G401 (cell line): ENCODE data around the gene TSPOAP1. TPM values are rescaled to one million over a fixed set of nuclear protein-coding genes. Genes with fewer than 3 reads are reported as not detected.

ENCODE experiments used
- DNase-seq: peaks from one replicate; pipeline ENCODE4 v3.0.0-alpha.2; 2015; ENCODE audit warnings: low spot score
- in situ Hi-C: cut with HindIII; loops from 2 replicates; pipeline ENCODE4 v1.10.0; 2016; ENCODE audit warnings: low sequenced_read_pairs, mixed read lengths
- total RNA-seq: library from RNA; depleted of rRNA; stranded (reverse); fragments of >200 nt; shearing (Covaris generic); gene quantifications from 2 replicates; pipeline ENCODE4 v1.2.3, GENCODE V29; 2014; rRNA removed

Gene TSPOAP1
- total RNA-seq = not detected in 2 replicates

- in situ Hi-C loops = no loop called here
- DNase-seq = peak; percentile 87
Observed at GRCh38 chr17:58328195-58329034, at the start of gene TSPOAP1. Gene TSPOAP1, minus strand, starts transcription at chr17:58328795. Its CDS starts 875 bp downstream, at chr17:58327920.

GRCh38 chr17:58377661-58378060 lies 49.1 kb upstream of the TSPOAP1 start:
- in situ Hi-C loops = no loop called here
- no peak for DNase-seq

- in situ Hi-C loops = no loop called here
- no peak for DNase-seq
Observed at GRCh38 chr17:58377093-58377601, 48.6 kb upstream of the TSPOAP1 start.

GRCh38 chr17:58376472-58377000 lies 47.9 kb upstream of the TSPOAP1 start:
- in situ Hi-C loops = no loop called here
- no peak for DNase-seq

GRCh38 chr17:58375811-58376210 lies 47.2 kb upstream of the TSPOAP1 start:
- no peak for DNase-seq
- in situ Hi-C loops = no loop called here

GRCh38 chr17:58375256-58375655 lies 46.7 kb upstream of the TSPOAP1 start:
- no peak for DNase-seq
- in situ Hi-C loops = no loop called here

GRCh38 chr17:58373923-58374322 lies 45.3 kb upstream of the TSPOAP1 start:
- in situ Hi-C loops = no loop called here
- no peak for DNase-seq

GRCh38 chr17:58373003-58373402 lies 44.4 kb upstream of the TSPOAP1 start:
- in situ Hi-C loops = no loop called here
- no peak for DNase-seq

GRCh38 chr17:58371300-58371950 lies 42.8 kb upstream of the TSPOAP1 start:
- DNase-seq = peak; percentile 86
- in situ Hi-C loops = no loop called here

- in situ Hi-C loops = no loop called here
- no peak for DNase-seq
Observed at GRCh38 chr17:58370716-58371115, 42.1 kb upstream of the TSPOAP1 start.

GRCh38 chr17:58370309-58370708 lies 41.7 kb upstream of the TSPOAP1 start:
- no peak for DNase-seq
- in situ Hi-C loops = no loop called here

- in situ Hi-C loops = no loop called here
- DNase-seq = no peak
Observed at GRCh38 chr17:58369214-58370031, 40.8 kb upstream of the TSPOAP1 start.

- in situ Hi-C loops = no loop called here
- DNase-seq = no peak
Observed at GRCh38 chr17:58368860-58369213, 40.2 kb upstream of the TSPOAP1 start.

GRCh38 chr17:58367461-58367860 lies 38.9 kb upstream of the TSPOAP1 start:
- in situ Hi-C loops = no loop called here
- no peak for DNase-seq

- in situ Hi-C loops = no loop called here
- DNase-seq = no peak
Observed at GRCh38 chr17:58365980-58366595, 37.5 kb upstream of the TSPOAP1 start.

GRCh38 chr17:58365185-58365979 lies 36.8 kb upstream of the TSPOAP1 start:
- in situ Hi-C loops = no loop called here
- DNase-seq = no peak

- in situ Hi-C loops = no loop called here
- no peak for DNase-seq
Observed at GRCh38 chr17:58364270-58364942, 35.8 kb upstream of the TSPOAP1 start.
